SH-SY5Y (cell line): Measurements from ENCODE around the gene MPDU1.

Experiments used
- GATA2 ChIP-seq: IDR thresholded peaks from 2 replicates; pipeline ENCODE4 v1.6.1; 2011; ENCODE audit warnings: mild to moderate bottlenecking, low read depth, low read length
- GATA3 ChIP-seq: IDR thresholded peaks from 2 replicates; pipeline ENCODE4 v1.6.1; 2011; ENCODE audit warnings: low read depth, mild to moderate bottlenecking, low read length, moderate library complexity

GRCh38 chr17:7563115-7563869, 20.4 kb upstream of the MPDU1 start:
- TF ChIP-seq GATA2 (no peak), GATA3 (no peak)
